K562 (cell line): ENCODE data around the gene NDOR1.

Experiments used
- CCNT2 ChIP-seq: IDR thresholded peaks from 2 replicates; pipeline ENCODE4 v1.6.1; 2011; ENCODE audit warnings: borderline replicate concordance, low read depth, mild to moderate bottlenecking, moderate library complexity, mixed read lengths, low read length; ENCODE audit not compliant: insufficient read length; ENCODE audit errors: extremely low read depth
- CTCF ChIP-seq, 3 experiments: IDR thresholded peaks in 2 of 3; conservative IDR thresholded peaks in 1 of 3; 2 replicates each; pipeline ENCODE4 v1.5.1; 2011 to 2012; ENCODE audit warnings: low read length in 3 of 3, mild to moderate bottlenecking in 3 of 3, control low read depth in 2 of 3, improper control_type of control experiment in 1 of 3, inconsistent platforms in 1 of 3, low read depth in 1 of 3, mixed read lengths in 1 of 3, moderate library complexity in 1 of 3; ENCODE audit not compliant: insufficient read depth in 2 of 3
- FOXK2 ChIP-seq, 2 experiments: fragments of 450-650 bp; IDR thresholded peaks in 1 of 2; conservative IDR thresholded peaks in 1 of 2; 2 replicates each; pipeline ENCODE4 v1.6.1; 2016; ENCODE audit warnings: low read depth in 2 of 2, mild to moderate bottlenecking in 1 of 2
- MLX ChIP-seq, 2 experiments: fragments of 450-650 bp in 1 of 2; sonication (generic) in 1 of 2; formaldehyde crosslinking; conservative IDR thresholded peaks; 2 replicates each; pipeline versions ENCODE4 v1.4.0 to v1.8.1; 2020 to 2022; ENCODE audit warnings: mild to moderate bottlenecking in 1 of 2, missing genetic modification reagents in 1 of 2
- PTBP1 ChIP-seq: fragments of 200-400 bp; formaldehyde crosslinking; IDR thresholded peaks from 2 replicates; pipeline ENCODE4 v1.6.1; 2017; ENCODE audit warnings: low read depth, low read length
- TCF7L2 ChIP-seq: fragments of 150-350 bp; IDR thresholded peaks from 2 replicates; pipeline ENCODE4 v1.6.1; 2016; ENCODE audit warnings: low read depth, mild to moderate bottlenecking, low read length, moderate library complexity
- YY1 ChIP-seq, 3 experiments: IDR thresholded peaks; 2 replicates each; pipeline ENCODE4 v1.6.1; 2011; ENCODE audit warnings: low read length in 2 of 3, mild to moderate bottlenecking in 2 of 3, moderate library complexity in 2 of 3, borderline replicate concordance in 1 of 3, control low read depth in 1 of 3, low read depth in 1 of 3; ENCODE audit not compliant: insufficient read depth in 3 of 3, insufficient replicate concordance in 2 of 3, control insufficient read depth in 1 of 3, insufficient read length in 1 of 3; ENCODE audit errors: extremely low read depth in 1 of 3
- ZBTB33 ChIP-seq: sonication (generic); formaldehyde crosslinking; IDR thresholded peaks from 2 replicates; pipeline ENCODE4 v1.8.1; 2023; ENCODE audit warnings: mild to moderate bottlenecking, missing genetic modification reagents
- ZBTB34 ChIP-seq: fragments of 250-450 bp; sonication (Bioruptor Pico); IDR thresholded peaks from 2 replicates; pipeline ENCODE4 v1.8.0; 2021; ENCODE audit warnings: mild to moderate bottlenecking, moderate library complexity
- ZNF197 ChIP-seq: fragments of 200-800 bp; sonication (Bioruptor generic); IDR thresholded peaks from 2 replicates; pipeline ENCODE4 v1.6.1; 2016; ENCODE audit warnings: low read depth, missing genetic modification characterization, missing compliant biosample characterization

- TF ChIP-seq YY1 (IDR thresholded peaks at IDR 0.05; ENCODE audit: borderline replicate concordance in 1 of 3, control insufficient read depth in 1 of 3, extremely low read depth in 1 of 3, insufficient read depth in 3 of 3, insufficient read length in 1 of 3, insufficient replicate concordance in 2 of 3, low read depth in 1 of 3, low read length in 2 of 3) (no peak), CCNT2 (no peak), CTCF (IDR thresholded peaks at IDR 0.05 in 2 of 3, conservative IDR thresholded peaks at IDR 0.05 in 1 of 3; ENCODE audit: insufficient read depth in 2 of 3, low read depth in 1 of 3, low read length in 3 of 3) (peak in 1 of 3 experiments; percentile 20; a peak in 1 of 6 replicates), FOXK2 (conservative IDR thresholded peaks at IDR 0.05 in 1 of 2, IDR thresholded peaks at IDR 0.05 in 1 of 2; ENCODE audit: low read depth in 2 of 2) (no peak), TCF7L2 (no peak), ZNF197 (CRISPR knock-in tag) (no peak), ZBTB33 (CRISPR knock-in tag) (peak; percentile 54; the same call in 1 of the 2 replicates), MLX (CRISPR knock-in tag; conservative IDR thresholded peaks at IDR 0.05) (no peak), ZBTB34 (CRISPR knock-in tag) (no peak), PTBP1 (no peak)
These were observed 42.8 kb upstream of the NDOR1 start for GRCh38 chr9:137162505-137163364.
